GM12801 (cell line): ENCODE results near the gene GRK3.

ENCODE experiments used
- TF ChIP-seq, protein P1 (sequence below): IDR thresholded peaks from one replicate; pipeline ENCODE4 v1.5.1; 2011; ENCODE audit warnings: control low read depth; ENCODE audit not compliant: insufficient read length; ENCODE audit errors: extremely low read depth

The GRK3 gene

DNA sequence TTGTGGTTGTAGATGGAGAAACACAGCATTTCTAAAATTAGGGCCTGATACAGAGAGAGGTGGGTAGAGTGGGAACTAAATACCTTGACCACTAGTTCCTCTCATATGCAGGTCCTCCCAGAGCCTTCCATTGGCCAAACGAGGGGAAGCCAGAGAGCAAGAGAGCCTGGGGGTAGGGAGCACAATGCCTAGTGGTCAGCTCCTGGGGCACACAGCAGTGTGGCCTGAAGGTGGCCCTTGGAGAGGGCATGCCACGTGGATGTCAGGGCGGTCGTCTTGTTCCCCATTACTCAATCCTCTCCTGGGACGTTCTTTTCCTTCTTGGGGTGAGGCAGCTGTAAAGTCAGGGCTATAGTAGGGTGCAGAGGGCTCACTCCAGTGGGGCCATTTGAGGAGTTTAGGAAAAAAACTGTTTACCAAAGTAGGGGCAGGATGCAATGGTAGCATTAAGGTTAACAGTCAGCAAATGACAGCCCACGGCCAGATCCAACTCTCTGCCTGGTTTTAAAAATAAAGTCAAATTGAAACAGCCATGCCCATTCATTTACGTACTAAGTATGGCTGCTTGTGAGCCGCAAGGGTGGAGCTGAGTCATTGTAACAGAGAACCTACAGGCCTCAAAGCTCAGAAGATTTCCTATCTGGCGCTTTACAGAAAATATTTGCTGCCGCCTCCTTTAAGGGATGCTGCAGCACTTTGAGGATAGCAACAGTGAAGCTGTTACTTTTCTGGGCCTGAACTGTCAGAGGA lies 185.1 kb downstream of the GRK3 start:
- TF ChIP-seq, protein P1, sequence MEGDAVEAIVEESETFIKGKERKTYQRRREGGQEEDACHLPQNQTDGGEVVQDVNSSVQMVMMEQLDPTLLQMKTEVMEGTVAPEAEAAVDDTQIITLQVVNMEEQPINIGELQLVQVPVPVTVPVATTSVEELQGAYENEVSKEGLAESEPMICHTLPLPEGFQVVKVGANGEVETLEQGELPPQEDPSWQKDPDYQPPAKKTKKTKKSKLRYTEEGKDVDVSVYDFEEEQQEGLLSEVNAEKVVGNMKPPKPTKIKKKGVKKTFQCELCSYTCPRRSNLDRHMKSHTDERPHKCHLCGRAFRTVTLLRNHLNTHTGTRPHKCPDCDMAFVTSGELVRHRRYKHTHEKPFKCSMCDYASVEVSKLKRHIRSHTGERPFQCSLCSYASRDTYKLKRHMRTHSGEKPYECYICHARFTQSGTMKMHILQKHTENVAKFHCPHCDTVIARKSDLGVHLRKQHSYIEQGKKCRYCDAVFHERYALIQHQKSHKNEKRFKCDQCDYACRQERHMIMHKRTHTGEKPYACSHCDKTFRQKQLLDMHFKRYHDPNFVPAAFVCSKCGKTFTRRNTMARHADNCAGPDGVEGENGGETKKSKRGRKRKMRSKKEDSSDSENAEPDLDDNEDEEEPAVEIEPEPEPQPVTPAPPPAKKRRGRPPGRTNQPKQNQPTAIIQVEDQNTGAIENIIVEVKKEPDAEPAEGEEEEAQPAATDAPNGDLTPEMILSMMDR, result no peak

DNA sequence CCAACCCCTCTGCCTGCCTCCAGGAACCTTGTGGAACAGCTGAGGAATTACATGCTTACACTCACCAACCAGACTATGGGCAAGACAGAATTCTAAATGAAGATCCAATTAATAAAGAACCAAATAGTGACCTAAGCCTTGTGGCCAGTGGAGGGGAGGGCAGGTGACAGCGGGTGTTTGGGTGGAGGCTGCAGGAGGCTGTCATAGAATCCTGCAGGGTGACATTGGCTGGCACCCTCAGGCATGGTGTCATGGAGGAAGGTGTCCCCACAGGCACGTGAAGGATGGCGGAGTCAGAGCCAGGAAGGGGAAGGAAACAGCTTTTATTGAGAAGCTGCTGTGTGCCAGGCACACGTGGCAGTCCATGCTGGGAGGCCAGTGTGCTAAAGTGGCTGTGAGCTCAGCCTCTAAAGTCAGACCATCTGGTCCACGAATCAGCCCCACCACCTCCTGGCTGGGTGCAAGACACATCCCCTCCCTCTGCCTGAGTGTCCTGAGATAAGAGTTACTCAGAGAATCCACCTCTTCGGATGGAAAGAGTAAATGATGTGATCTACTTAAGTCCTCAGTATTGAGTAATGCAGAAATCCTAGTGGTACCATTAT lies 186.2 kb downstream of the GRK3 start:
- TF ChIP-seq, protein P1, result no peak

DNA sequence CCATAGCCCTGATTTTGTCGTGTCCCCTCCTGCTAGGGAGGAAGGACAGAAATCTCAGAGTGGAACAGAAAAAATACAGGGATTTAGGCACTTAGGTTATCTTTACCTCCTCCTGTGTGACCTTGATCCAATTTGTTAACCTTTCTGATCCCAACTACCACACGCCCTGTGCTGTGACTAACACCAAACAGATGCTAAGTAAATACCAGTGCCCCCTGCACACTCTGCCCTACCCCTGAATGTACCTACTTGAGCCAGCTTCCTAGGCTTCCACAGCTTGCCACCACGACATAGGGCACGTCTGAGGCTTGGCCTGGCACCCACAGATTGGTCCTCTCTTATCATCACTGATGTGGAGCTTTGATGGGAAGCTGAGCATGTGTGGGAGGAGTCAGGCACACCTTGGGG lies 186.7 kb downstream of the GRK3 start:
- TF ChIP-seq, protein P1, result no peak

DNA sequence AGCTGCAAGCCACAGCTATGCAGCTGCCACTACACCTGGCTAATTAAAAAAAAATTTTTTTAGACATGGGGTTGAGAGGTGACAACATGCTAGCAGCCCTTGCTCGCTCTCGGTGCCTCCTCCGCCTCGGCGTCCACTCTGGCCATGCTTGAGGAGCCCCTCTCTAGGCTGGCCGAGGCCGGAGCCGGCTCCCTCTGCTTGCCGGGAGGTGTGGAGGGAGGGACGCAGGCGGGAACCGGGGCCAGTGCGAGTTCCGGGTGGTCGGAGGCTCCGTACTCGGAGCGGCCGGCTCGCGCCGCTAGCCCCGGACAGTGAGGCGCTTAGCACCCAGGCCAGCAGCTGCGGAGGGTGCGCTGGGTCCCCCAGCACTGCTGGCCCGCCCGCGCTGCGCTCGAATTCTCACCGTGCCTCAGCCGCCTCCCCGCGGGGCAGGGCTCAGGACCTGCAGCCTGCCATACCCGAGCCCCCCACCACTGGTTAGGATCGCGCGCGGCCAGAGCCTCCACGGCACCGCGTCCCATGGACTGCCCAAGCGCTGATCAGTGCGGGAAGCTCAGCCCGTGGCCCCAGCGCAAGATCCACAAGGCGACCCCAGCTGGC lies 188.2 kb downstream of the GRK3 start:
- TF ChIP-seq, protein P1, result no peak

DNA sequence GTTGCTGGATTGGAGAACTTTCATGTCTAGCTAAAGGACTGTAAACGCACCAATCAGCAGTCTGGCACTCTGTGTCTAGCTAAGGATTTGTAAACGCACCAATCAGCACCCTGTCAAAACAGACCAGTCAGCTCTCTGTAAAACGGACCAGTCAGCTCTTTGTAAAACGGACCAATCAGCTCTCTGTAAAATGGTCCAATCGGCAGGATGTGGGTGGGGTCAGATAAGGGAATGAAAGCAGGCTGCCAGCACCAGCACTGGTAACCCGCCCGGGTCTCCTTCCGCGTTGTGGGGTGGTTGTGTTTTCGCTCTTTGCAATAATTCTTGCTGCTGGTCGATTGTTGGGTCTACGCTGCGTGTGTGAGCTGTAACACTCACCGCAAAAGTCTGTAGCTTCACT lies 188.8 kb downstream of the GRK3 start:
- TF ChIP-seq, protein P1, result no peak

DNA sequence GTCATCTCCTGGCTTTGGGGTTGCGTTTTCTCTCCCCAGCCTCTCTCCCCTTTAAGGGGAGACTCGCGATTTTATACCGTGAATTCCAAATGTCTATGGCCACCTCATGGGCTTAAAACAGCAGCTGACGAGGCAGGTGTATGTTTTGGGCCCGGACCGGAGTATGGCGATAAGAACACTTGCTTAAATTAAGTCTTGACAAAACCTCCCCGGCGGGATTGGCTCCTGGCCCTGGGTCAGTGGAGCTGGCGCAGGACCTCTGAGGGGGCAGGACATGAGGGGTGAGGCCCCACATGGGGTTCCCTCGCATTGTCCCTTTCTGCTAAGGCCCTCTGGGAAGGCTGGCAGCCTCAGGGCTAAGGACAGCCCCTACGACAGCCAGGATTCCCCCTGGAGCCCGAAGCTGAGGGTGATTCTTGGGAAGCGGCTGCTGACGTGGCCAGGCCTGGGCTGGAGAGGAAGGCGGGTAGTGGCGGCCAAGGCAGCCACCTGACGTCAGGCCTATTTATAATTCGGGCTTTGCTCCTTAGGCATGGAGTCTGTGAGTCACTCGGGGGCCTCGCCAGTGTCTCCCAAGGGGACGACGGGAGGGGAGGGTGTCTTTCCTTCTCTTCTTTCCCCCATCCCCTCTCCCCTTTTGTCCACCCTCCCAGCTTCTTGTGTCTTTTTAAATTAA lies 190.2 kb downstream of the GRK3 start:
- TF ChIP-seq, protein P1, result no peak

DNA sequence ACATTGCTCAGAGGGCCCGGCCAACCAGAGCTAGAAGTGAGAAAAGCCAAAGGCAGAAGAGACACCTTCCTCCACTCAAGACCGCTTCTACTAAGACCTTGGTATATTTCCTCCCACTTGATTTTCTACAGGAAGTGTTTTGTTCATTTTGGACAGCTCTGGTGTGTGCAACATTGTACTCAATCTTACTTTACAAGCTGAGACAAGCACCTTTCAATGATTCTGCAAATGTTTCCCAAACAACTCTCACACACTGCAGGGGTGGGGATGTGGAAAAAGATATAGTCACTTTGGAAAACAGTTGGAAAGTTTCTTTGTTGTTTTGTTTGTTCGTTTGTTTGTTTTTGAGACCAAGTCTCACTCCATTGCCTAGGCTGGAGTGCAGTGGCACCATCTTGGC lies 193.2 kb downstream of the GRK3 start:
- TF ChIP-seq, protein P1, result no peak
